WTC11 (cell line): ENCODE measurements around the gene DEPDC1B. TPM values are rescaled to one million over a fixed set of nuclear protein-coding genes. Genes with fewer than 3 reads are reported as not detected.

Experiments used
- ATAC-seq: fragments of 200-7000 bp; cut with Tn5 transposase; 2 replicates; pipeline ENCODE4 v1.10.0; 2021; ENCODE audit warnings: mild to moderate bottlenecking, moderate library complexity
- CTCF ChIA-PET: fragments of 300-600 bp; sonication (Branson Sonifier 250); formaldehyde crosslinking; loops from one replicate; lab custom pipeline; 2021; ENCODE audit warnings: antibody characterized with exemption; lab: Charles Lee
- POLR2A ChIA-PET: fragments of 350-600 bp; sonication (Branson Sonifier 250); formaldehyde crosslinking; loops from one replicate; lab custom pipeline; 2021; ENCODE audit warnings: antibody characterized with exemption; lab: Charles Lee
- DNase-seq: peaks from one replicate; pipeline ENCODE4 v3.0.0; 2021; ENCODE audit warnings: low spot score
- H3K27ac Mint-ChIP-seq: 2 replicates; pipeline ENCODE4 v1.8.0; 2021; ENCODE audit warnings: mixed read lengths
- H3K27me3 Mint-ChIP-seq: 2 replicates; pipeline ENCODE4 v1.8.0; 2021; ENCODE audit warnings: low read depth, mild to moderate bottlenecking, moderate library complexity, mixed read lengths
- H3K36me3 Mint-ChIP-seq: 2 replicates; pipeline ENCODE4 v1.8.0; 2021; ENCODE audit warnings: mixed read lengths
- H3K4me1 Mint-ChIP-seq: 2 replicates; pipeline ENCODE4 v1.8.0; 2022; ENCODE audit warnings: mixed read lengths
- H3K4me3 Mint-ChIP-seq: 2 replicates; pipeline ENCODE4 v1.8.0; 2021; ENCODE audit warnings: mild to moderate bottlenecking, moderate library complexity, mixed read lengths
- H3K9me3 Mint-ChIP-seq: 2 replicates; pipeline ENCODE4 v1.8.0; 2021; ENCODE audit warnings: mixed read lengths
- ATF1 ChIP-seq: sonication (generic); formaldehyde crosslinking; IDR thresholded peaks from 2 replicates; pipeline ENCODE4 v1.8.1; 2023; ENCODE audit warnings: mild to moderate bottlenecking, moderate library complexity, missing genetic modification reagents
- CBFB ChIP-seq: sonication (generic); formaldehyde crosslinking; IDR thresholded peaks from 2 replicates; pipeline ENCODE4 v1.8.1; 2022; ENCODE audit warnings: mild to moderate bottlenecking, low read depth, missing genetic modification reagents
- CREM ChIP-seq: sonication (generic); formaldehyde crosslinking; IDR thresholded peaks from 2 replicates; pipeline ENCODE4 v1.8.1; 2022; ENCODE audit warnings: mild to moderate bottlenecking, missing genetic modification reagents, moderate library complexity
- EMX1 ChIP-seq: fragments of 250-450 bp; sonication (Bioruptor Pico); IDR thresholded peaks from 2 replicates; pipeline ENCODE4 v1.8.0; 2021; ENCODE audit warnings: mild to moderate bottlenecking
- ETV6 ChIP-seq: sonication (generic); formaldehyde crosslinking; IDR thresholded peaks from 2 replicates; pipeline ENCODE4 v1.8.1; 2022; ENCODE audit warnings: mild to moderate bottlenecking, missing genetic modification reagents
- FOXJ3 ChIP-seq: sonication (generic); formaldehyde crosslinking; IDR thresholded peaks from 2 replicates; pipeline ENCODE4 v1.9.0; 2021; ENCODE audit warnings: missing genetic modification reagents, mild to moderate bottlenecking, borderline replicate concordance
- NFE2L1 ChIP-seq: sonication (generic); formaldehyde crosslinking; IDR thresholded peaks from 2 replicates; pipeline ENCODE4 v1.8.1; 2023; ENCODE audit warnings: missing genetic modification reagents
- NR3C1 ChIP-seq: sonication (generic); formaldehyde crosslinking; conservative IDR thresholded peaks from 2 replicates; pipeline ENCODE4 v1.8.1; 2023; ENCODE audit warnings: low read depth, mild to moderate bottlenecking, missing genetic modification reagents
- SMAD3 ChIP-seq: sonication (generic); formaldehyde crosslinking; IDR thresholded peaks from 2 replicates; pipeline ENCODE4 v1.8.0; 2022; ENCODE audit warnings: missing genetic modification reagents, mild to moderate bottlenecking, borderline replicate concordance
- TCF7 ChIP-seq: sonication (generic); formaldehyde crosslinking; IDR thresholded peaks from 2 replicates; pipeline ENCODE4 v1.8.0; 2022; ENCODE audit warnings: mild to moderate bottlenecking, low read depth, missing genetic modification reagents, moderate library complexity
- TP53 ChIP-seq: sonication (generic); formaldehyde crosslinking; IDR thresholded peaks from 2 replicates; pipeline ENCODE4 v1.8.1; 2023; ENCODE audit warnings: mild to moderate bottlenecking, missing genetic modification reagents
- ZNF138 ChIP-seq: sonication (generic); formaldehyde crosslinking; conservative IDR thresholded peaks from 2 replicates; pipeline ENCODE4 v1.8.1; 2022; ENCODE audit warnings: mild to moderate bottlenecking, moderate library complexity, missing genetic modification reagents
- ZNF416 ChIP-seq: fragments of 250-450 bp; sonication (Bioruptor Pico); IDR thresholded peaks from 2 replicates; pipeline ENCODE4 v1.9.0; 2021; ENCODE audit warnings: mild to moderate bottlenecking, inconsistent platforms
- total RNA-seq: library from RNA; stranded (reverse); gene quantifications from 3 replicates; pipeline ENCODE4 v1.2.3, GENCODE V29; 2021
- TF ChIP-seq, protein P1 (sequence below): sonication (generic); formaldehyde crosslinking; IDR thresholded peaks from 2 replicates; pipeline ENCODE4 v1.8.1; 2023; ENCODE audit warnings: mild to moderate bottlenecking, missing genetic modification reagents, moderate library complexity
- TF ChIP-seq, protein P2 (sequence below): sonication (generic); formaldehyde crosslinking; conservative IDR thresholded peaks from 2 replicates; pipeline ENCODE4 v1.8.1; 2023; ENCODE audit warnings: mild to moderate bottlenecking, low read depth, missing genetic modification reagents, moderate library complexity
- TF ChIP-seq, protein P3 (sequence below): sonication (generic); formaldehyde crosslinking; conservative IDR thresholded peaks from 2 replicates; pipeline ENCODE4 v1.8.1; 2022; ENCODE audit warnings: mild to moderate bottlenecking, missing genetic modification reagents
- TF ChIP-seq, protein P4 (sequence below): sonication (generic); formaldehyde crosslinking; IDR thresholded peaks from 2 replicates; pipeline ENCODE4 v1.8.1; 2023; ENCODE audit warnings: mild to moderate bottlenecking, missing genetic modification reagents
- TF ChIP-seq, protein P5 (sequence below): sonication (generic); formaldehyde crosslinking; IDR thresholded peaks from 2 replicates; pipeline ENCODE4 v1.8.1; 2022; ENCODE audit warnings: mild to moderate bottlenecking, missing genetic modification reagents, moderate library complexity, borderline replicate concordance
- TF ChIP-seq, protein P6 (sequence below): fragments of 250-450 bp; sonication (Bioruptor Pico); IDR thresholded peaks from 2 replicates; pipeline ENCODE4 v1.8.0; 2021; ENCODE audit warnings: mild to moderate bottlenecking
- TF ChIP-seq, protein P7 (sequence below): sonication (generic); formaldehyde crosslinking; IDR thresholded peaks from 2 replicates; pipeline ENCODE4 v1.8.1; 2023; ENCODE audit warnings: mild to moderate bottlenecking, missing genetic modification reagents, moderate library complexity
- TF ChIP-seq, protein P8 (sequence below): sonication (generic); formaldehyde crosslinking; IDR thresholded peaks from 2 replicates; pipeline ENCODE4 v1.8.1; 2022; ENCODE audit warnings: missing genetic modification reagents, borderline replicate concordance

Gene DEPDC1B
- total RNA-seq, 1 experiment from 2014 or later: 55.1 TPM

DNA sequence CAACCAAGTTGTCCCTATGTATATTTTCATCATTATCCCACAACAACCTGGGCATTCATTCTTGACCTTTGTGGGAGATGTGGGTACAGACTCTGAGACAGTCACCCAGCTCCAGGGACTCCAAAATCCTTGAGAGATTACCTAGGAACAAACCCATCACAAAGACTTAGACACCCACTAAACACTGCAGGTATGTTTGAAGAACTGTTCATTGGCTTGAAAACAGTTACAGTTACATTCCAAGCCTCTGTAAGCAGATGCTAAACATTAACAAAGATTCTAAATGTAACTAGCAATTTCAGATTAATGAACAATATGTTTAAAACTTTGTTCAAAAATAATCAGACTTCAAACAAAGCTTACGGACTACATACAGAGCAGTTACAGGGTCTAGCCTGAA is 24.7 kb downstream of the DEPDC1B start (continued):
- TF ChIP-seq, protein P1, sequence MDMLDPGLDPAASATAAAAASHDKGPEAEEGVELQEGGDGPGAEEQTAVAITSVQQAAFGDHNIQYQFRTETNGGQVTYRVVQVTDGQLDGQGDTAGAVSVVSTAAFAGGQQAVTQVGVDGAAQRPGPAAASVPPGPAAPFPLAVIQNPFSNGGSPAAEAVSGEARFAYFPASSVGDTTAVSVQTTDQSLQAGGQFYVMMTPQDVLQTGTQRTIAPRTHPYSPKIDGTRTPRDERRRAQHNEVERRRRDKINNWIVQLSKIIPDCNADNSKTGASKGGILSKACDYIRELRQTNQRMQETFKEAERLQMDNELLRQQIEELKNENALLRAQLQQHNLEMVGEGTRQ (CRISPR knock-in tag): no peak
- TF ChIP-seq ZNF138 (CRISPR knock-in tag) (no peak), CREM (no peak), CBFB (CRISPR knock-in tag) (no peak), ATF1 (CRISPR knock-in tag) (no peak), EMX1 (CRISPR knock-in tag) (no peak), TP53 (CRISPR knock-in tag) (no peak), NFE2L1 (CRISPR knock-in tag) (no peak), TCF7 (CRISPR knock-in tag) (no peak)
- TF ChIP-seq, protein P2, sequence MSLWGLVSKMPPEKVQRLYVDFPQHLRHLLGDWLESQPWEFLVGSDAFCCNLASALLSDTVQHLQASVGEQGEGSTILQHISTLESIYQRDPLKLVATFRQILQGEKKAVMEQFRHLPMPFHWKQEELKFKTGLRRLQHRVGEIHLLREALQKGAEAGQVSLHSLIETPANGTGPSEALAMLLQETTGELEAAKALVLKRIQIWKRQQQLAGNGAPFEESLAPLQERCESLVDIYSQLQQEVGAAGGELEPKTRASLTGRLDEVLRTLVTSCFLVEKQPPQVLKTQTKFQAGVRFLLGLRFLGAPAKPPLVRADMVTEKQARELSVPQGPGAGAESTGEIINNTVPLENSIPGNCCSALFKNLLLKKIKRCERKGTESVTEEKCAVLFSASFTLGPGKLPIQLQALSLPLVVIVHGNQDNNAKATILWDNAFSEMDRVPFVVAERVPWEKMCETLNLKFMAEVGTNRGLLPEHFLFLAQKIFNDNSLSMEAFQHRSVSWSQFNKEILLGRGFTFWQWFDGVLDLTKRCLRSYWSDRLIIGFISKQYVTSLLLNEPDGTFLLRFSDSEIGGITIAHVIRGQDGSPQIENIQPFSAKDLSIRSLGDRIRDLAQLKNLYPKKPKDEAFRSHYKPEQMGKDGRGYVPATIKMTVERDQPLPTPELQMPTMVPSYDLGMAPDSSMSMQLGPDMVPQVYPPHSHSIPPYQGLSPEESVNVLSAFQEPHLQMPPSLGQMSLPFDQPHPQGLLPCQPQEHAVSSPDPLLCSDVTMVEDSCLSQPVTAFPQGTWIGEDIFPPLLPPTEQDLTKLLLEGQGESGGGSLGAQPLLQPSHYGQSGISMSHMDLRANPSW (CRISPR knock-in tag): no peak
- TF ChIP-seq, protein P3, sequence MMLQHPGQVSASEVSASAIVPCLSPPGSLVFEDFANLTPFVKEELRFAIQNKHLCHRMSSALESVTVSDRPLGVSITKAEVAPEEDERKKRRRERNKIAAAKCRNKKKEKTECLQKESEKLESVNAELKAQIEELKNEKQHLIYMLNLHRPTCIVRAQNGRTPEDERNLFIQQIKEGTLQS: no peak
- TF ChIP-seq, all 79 proteins: peak for 0

DNA sequence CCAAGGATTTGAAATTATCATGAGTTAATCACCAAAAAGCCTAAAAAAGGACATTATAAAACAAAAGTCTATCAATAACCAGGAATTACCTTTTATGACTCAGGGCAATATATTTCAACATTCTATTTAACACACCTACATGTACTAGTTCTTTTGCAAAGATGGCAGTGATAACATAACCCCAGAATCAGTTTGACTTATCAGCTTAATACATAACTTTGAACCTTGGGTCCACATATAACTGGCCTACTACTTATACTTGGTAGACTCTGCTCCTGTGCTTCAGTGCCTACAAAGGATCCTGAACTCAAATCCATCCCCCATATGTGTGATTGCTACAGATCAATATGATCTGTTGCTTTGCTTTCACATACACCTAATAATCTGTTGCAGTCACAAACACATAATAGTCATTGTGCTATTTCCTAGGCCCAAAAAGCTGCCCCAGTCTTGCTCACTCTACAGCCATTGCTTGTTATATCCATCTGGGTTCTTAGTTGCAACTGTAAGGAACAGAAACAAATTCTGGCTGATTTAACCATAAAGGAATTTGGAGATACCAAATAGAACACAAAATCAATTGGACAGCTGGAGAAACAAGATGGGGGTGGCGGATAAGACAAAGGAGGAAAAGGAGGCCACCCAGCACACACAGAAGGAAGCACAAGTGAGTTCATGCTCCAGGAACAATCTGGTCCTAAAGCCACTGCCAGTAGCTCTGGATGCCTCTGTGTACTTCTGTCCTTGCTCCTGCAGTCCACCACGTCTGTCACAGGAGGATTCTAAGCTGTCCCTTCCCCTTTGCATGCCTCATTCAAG is 25.5 kb downstream of the DEPDC1B start:
- Mint-ChIP-seq H3K27me3 (no peaks in the 10 kb centered on the region), H3K4me3 (no peak overlapping the region), H3K36me3 (no peaks in the 10 kb centered on the region), H3K4me1 (peaks cover 23% of the 10 kb centered on the region), H3K9me3 (no peaks in the 10 kb centered on the region)
- no peak for ATAC-seq
- POLR2A ChIA-PET: no interaction called here
- DNase-seq: no peak
- TF ChIP-seq ETV6 (CRISPR knock-in tag) (no peak), EMX1 (CRISPR knock-in tag) (no peak)
- TF ChIP-seq, protein P4, sequence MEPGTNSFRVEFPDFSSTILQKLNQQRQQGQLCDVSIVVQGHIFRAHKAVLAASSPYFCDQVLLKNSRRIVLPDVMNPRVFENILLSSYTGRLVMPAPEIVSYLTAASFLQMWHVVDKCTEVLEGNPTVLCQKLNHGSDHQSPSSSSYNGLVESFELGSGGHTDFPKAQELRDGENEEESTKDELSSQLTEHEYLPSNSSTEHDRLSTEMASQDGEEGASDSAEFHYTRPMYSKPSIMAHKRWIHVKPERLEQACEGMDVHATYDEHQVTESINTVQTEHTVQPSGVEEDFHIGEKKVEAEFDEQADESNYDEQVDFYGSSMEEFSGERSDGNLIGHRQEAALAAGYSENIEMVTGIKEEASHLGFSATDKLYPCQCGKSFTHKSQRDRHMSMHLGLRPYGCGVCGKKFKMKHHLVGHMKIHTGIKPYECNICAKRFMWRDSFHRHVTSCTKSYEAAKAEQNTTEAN (CRISPR knock-in tag): no peak
- TF ChIP-seq, protein P5, sequence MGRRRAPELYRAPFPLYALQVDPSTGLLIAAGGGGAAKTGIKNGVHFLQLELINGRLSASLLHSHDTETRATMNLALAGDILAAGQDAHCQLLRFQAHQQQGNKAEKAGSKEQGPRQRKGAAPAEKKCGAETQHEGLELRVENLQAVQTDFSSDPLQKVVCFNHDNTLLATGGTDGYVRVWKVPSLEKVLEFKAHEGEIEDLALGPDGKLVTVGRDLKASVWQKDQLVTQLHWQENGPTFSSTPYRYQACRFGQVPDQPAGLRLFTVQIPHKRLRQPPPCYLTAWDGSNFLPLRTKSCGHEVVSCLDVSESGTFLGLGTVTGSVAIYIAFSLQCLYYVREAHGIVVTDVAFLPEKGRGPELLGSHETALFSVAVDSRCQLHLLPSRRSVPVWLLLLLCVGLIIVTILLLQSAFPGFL (CRISPR knock-in tag): no peak
- TF ChIP-seq, all 79 proteins: peak for 0
- no peak overlapping the region; the same call in 1 of the 2 replicates for H3K27ac Mint-ChIP-seq
- CTCF ChIA-PET: interaction anchor here (1.4 kb wide), 1 partner anchor 14 kb away, joined by 3 read pairs; no protein-coding TSS in a partner anchor

DNA sequence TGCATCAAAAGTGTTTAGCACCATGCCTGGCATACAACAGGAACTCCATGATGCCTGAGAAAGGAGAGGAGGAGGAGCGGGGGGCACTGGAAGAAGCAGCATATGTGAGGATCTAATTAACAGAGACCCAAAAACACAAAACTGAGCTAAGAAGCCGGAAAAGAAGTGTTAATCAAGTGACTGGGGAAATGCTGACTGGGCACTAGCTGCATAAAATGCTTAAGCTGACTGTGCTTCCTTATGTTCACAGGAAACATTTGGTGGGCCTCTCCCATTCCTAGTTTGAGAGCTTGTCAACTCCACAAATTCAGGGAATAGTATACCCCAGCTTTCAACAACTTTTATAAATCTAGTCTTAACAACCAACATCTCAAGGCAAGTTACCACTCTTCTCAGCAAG is 26.6 kb downstream of the DEPDC1B start:
- ATAC-seq: no peak
- DNase-seq: no peak
- Mint-ChIP-seq H3K27me3 (no peaks in the 10 kb centered on the region), H3K27ac (peak overlapping the region; percentile 77), H3K4me3 (no peak overlapping the region), H3K36me3 (no peaks in the 10 kb centered on the region), H3K9me3 (no peaks in the 10 kb centered on the region), H3K4me1 (peaks cover 23% of the 10 kb centered on the region)
- ChIA-PET POLR2A (no interaction called here), CTCF (interaction anchor here (0.6 to 1.4 kb wide), 2 partner anchors 15 to 198 kb away, joined by 3 to 5 read pairs; no protein-coding TSS in a partner anchor)
- TF ChIP-seq TCF7 (CRISPR knock-in tag): no peak
- TF ChIP-seq, protein P6, sequence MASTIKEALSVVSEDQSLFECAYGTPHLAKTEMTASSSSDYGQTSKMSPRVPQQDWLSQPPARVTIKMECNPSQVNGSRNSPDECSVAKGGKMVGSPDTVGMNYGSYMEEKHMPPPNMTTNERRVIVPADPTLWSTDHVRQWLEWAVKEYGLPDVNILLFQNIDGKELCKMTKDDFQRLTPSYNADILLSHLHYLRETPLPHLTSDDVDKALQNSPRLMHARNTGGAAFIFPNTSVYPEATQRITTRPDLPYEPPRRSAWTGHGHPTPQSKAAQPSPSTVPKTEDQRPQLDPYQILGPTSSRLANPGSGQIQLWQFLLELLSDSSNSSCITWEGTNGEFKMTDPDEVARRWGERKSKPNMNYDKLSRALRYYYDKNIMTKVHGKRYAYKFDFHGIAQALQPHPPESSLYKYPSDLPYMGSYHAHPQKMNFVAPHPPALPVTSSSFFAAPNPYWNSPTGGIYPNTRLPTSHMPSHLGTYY (CRISPR knock-in tag): no peak
- TF ChIP-seq NR3C1 (CRISPR knock-in tag): no peak
- TF ChIP-seq, protein P7, sequence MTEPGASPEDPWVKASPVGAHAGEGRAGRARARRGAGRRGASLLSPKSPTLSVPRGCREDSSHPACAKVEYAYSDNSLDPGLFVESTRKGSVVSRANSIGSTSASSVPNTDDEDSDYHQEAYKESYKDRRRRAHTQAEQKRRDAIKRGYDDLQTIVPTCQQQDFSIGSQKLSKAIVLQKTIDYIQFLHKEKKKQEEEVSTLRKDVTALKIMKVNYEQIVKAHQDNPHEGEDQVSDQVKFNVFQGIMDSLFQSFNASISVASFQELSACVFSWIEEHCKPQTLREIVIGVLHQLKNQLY (CRISPR knock-in tag): no peak
- no peak for TF ChIP-seq ZNF416 (CRISPR knock-in tag)
- TF ChIP-seq, protein P8, sequence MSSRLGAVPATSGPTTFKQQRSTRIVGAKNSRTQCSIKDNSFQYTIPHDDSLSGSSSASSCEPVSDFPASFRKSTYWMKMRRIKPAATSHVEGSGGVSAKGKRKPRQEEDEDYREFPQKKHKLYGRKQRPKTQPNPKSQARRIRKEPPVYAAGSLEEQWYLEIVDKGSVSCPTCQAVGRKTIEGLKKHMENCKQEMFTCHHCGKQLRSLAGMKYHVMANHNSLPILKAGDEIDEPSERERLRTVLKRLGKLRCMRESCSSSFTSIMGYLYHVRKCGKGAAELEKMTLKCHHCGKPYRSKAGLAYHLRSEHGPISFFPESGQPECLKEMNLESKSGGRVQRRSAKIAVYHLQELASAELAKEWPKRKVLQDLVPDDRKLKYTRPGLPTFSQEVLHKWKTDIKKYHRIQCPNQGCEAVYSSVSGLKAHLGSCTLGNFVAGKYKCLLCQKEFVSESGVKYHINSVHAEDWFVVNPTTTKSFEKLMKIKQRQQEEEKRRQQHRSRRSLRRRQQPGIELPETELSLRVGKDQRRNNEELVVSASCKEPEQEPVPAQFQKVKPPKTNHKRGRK (CRISPR knock-in tag): no peak
- no peak for TF ChIP-seq ZNF138 (CRISPR knock-in tag)
- TF ChIP-seq SMAD3 (CRISPR knock-in tag): no peak
- TF ChIP-seq FOXJ3 (CRISPR knock-in tag): no peak
- TF ChIP-seq CREM: no peak
